CD4-positive, alpha-beta T cell treated with Interleukin-15 for 4 hours (primary cell): Measurements from ENCODE around the gene IQCB1.
"Not testable (repeated sequence)": the region's sequence is repeated elsewhere in the genome, so short reads cannot be mapped to it uniquely, and the experiment has no call there.

Experiments used
- DNase-seq: peaks from one replicate; pipeline ENCODE4 v3.0.0-alpha.2; 2020; ENCODE audit warnings: low spot score

Gene IQCB1

DNA sequence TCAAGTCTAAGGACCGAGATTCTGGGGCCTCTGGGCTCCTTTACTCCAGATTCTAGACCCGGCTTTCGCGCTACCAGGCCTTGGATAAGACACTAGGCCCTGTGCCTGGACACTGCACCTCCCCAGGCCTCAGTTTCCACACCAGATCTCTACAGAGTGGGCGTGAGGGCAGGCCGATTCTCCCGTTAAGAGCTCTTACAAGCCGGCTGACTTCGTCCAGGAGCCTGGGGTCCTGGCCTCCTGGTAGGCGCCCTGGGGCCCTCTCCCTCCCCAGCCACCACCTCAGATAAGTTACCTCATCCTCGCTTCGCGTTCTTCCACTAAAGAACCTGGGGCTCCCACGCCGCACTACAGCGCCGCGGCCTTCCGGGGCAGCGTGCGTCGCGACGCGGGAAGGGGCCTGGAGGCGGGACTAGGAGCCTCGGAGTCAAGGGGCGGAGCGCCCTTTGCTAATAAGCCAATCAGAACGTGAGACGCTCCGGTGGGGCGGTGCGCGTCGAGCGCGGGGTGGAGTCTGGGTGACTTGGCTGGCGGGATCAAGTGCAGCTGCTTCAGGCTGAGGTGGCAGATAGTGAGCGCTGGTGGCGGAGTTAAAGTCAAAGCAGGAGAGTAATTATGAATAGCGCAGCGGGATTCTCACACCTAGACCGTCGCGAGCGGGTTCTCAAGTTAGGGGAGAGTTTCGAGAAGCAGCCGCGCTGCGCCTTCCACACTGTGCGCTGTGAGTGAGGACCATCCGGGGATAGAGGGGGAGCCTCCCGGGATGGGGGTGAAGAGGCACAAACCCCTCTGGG, at the start of gene IQCB1, which contains the start of gene EAF2:
Gene IQCB1, minus strand, starts transcription at position 390 of the 794 bp plus-strand sequence. CDS start 6,100 bp downstream, outside the sequence.
Gene EAF2, plus strand, starts transcription at position 539 of the 794 bp plus-strand sequence. Its CDS starts 77 bp downstream, at position 616.
- peak; percentile 97 for DNase-seq

GRCh38 chr3:121883507-121883906, 48.6 kb upstream of the IQCB1 start:
- no peak for DNase-seq

DNA sequence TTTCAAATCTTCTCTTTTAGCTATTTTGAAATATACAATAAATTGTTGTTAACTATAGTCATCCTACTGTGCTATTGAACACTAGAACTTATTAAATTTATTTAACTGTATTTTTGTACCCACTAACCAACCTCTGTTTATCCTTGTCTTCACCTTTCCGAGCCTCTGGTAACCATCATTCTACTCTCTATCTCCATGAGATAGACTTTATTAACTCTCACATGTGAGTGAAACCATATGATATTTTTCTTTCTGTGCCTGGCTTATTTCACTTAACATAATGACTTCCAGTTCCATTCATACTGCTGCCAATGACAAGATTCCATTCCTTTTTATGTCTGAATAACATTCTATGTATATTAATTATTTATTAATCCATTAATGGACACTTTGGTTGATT, 43.6 kb upstream of the IQCB1 start:
- DNase-seq = no peak

GRCh38 chr3:121871430-121871829, 36.6 kb upstream of the IQCB1 start:
- no peak for DNase-seq

- DNase-seq = no peak
Measured at GRCh38 chr3:121870717-121871116, 35.9 kb upstream of the IQCB1 start.

DNA sequence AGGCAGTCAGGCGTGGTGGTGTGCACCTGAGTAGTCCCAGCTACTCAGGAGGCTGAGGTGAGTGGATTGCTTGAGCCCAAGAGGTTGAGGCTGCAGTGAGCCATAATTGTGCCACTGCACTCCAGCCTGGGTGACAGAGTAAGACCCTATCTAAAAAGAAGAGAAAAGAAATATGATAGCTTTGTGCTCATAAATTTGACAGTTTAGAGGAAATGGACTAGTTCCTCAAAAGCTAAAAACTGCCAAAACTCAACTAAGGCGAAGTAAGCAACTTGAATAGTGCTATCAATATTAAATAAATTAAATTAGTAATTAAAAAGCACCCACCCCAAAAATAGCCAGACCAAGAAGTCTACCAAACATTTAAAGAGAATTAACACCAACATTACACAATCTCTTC, 34.9 kb upstream of the IQCB1 start:
- DNase-seq = no peak

DNA sequence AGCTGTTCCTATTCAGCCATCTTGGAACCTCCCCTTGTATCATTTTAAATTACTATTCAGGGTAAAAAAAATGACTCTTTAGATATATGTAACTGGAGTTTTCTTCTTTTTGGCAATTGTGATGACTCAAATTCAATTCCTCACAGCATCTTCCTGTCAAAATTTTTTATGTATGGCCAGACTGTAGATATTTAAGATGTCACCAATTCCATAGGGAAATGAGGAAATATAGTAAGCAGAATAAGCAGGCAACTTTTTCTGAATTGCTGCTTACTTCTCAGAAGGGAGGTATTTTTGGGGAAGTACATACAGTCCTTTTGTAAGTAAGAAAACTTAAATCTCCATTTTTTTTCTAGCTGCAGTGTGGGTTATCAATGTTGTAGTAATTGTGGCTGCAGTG, 28.9 kb upstream of the IQCB1 start:
- DNase-seq = no peak

DNA sequence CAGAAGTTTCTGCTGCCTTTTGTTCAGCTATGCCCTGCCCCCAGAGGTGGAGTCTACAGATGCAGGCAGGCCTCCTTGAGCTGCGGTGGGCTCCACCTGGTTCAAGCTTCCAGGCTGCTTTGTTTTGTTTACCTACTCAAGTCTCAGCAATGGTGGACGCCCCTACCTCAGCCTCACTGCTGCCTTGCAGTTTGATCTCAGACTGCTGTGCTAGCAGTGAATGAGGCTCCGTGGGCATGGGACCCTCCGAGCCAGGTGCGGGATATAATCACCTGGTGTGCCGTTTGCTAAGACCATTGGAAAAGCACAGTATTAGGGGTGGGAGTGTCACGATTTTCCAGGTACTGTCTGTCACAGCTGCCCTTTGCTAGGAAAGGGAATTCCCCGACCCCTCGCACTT, 28.4 kb upstream of the IQCB1 start:
- DNase-seq = not testable (repeated sequence)

DNA sequence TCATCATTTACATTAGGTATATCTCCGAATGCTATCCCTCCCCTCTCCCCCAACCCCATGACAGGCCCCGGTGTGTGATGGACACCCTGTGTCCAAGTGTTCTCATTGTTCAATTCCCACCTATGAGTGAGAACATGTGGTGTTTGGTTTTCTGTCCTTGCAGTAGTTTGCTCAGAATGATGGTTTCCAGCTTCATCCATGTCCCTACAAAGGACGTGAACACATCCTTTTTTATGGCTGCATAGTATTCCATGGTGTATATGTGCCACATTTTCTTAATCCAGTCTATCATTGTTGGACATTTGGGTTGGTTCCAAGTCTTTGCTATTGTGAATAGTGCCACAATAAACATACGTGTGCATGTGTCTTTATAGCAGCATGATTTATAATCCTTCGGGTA, 22.9 kb upstream of the IQCB1 start:
- DNase-seq = not testable (repeated sequence)

GRCh38 chr3:121855555-121855954, 20.7 kb upstream of the IQCB1 start:
- DNase-seq = no peak

DNA sequence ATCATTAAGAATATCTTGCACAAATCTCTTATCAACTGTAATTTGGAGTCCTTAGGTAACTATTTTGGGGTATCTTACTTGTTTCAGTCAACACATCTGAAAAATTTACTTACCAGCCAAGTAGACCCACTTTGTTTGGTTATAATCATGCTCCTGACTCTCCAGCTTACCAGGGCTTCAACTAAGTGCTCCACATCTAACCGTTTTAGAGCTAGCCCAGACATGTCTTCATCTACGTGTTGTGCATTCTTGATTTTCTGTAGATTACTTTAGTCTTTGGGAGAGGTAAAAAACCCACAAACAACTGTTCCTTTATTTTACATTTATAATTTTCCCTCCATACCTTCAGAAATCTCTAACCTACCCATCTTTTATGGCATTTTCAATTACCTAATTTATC, 17.4 kb upstream of the IQCB1 start:
- no peak for DNase-seq

DNA sequence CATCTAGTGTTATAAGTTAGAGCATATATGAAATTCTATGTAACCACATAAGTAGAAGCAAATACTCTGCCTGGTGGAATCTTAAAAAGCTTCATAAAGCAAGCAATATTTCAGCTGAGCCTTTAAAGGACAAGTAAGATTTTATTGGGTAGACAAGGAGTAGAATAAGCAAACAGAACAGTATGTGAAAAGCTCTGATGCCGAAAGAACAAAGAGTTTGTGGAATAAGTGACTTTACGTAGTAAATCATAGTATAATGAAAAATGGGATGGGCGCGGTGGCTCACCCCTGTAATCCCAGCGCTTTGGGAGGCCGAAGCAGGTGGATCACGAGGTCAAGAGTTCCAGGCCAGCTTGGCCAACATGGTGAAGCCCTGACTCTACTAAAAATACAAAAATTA, 10.0 kb upstream of the IQCB1 start:
- DNase-seq = no peak

GRCh38 chr3:121839962-121840361, 5.1 kb upstream of the IQCB1 start:
- no peak for DNase-seq

GRCh38 chr3:121836481-121836880, 1.6 kb upstream of the IQCB1 start:
- DNase-seq = no peak

DNA sequence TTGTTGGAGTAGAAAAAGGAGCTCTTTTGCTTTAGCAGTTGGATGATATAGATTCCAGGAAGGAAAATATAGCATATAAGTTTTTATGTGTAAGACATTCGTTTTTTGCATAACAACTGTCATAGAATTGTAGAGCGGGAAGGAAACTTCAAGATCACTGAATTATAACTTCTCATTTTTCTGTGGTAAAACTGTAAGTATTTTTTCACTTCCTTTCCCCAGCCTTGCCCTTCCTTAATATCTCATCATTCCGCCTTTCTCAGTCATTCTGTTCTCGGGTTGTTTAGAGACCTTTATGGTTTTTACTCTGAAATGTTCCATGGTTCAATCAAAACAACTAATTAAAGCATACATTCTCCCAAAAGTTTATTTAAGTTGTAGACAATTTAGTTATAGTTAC, 1.2 kb upstream of the IQCB1 start:
- DNase-seq = no peak

- DNase-seq = no peak
Measured at GRCh38 chr3:121835465-121835801, 573 bp upstream of the IQCB1 start.

GRCh38 chr3:121834157-121834670, 646 bp downstream of the IQCB1 start:
- peak; percentile 10 for DNase-seq

DNA sequence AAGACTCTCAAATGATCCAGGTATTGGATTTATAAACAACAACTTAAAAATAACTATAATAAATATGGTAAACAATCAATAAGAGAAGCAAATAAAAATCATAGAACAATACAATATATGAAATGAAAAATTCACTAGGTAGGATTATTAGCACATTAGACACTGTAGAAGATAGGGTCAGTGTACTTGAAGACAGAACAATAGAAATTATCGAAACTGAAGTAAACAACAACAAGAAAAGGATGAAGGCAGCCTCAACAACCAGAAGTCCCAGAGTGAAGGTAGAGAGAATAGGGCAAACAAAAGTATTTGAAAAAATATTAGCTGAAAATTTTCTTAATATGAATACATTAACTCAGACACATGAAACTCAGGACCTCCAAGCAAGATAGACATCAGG, 11.9 kb downstream of the IQCB1 start:
- no peak for DNase-seq

- DNase-seq = no peak
Measured at GRCh38 chr3:121821421-121822199, 13.2 kb downstream of the IQCB1 start.

DNA sequence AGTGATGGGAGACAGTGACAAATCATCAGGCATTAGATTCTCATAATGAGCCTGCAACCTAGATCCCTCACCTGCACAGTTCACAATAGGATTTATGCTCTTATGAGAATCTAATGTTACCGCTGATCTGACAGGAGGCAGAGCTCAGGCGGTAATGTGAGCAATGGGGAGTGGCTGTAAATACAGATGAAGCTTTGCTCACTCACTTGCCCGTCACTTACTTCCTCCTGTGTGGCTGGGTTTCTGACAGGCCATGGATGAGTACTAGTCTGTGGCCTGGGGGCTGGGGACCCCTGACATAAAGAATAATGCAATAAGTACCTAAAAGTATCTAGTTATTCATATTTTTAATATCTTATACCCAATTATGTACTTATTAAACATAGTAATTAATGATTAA, 15.6 kb downstream of the IQCB1 start:
- no peak for DNase-seq

DNA sequence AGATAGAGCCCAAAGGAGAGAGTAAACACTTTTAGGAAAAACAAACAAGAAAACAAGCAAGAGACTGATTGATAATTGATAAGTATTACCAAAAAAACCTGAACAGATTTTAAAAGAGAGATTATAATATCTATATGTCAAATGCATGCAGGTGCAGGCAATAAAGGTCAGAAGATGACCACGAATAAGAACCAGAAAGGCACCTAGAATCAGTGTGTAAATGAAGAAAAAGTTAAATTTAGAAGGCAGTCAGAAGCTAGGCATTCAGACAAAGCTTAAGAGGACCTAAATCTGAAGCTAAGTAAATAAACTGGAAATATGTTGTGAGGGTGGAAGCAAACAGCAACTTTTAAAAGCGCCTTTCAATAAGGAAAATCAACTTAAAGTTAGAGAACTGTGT, 16.3 kb downstream of the IQCB1 start:
- DNase-seq = no peak

GRCh38 chr3:121817753-121818152, 17.1 kb downstream of the IQCB1 start:
- no peak for DNase-seq

DNA sequence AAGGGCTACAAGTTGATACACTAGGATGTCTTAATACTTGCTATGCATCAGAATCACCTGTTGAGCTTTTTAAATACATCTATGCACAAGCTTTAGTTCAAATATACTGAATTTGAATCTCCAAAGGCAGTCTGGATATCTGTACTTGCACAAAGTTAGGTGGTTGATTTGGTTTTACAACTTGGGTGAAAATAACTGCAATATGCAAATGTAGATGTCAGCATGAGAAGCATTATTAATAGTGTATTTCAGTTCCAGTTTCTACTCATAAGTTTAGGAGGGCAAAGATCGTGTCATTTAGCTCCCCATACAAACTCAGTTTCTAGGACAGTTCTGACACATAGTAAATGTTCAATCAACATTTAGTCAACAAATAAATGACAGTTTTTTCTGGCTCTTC, 25.6 kb downstream of the IQCB1 start:
- DNase-seq = no peak
